ENCODE data around the gene FN1. TPM values are rescaled to one million over a fixed set of nuclear protein-coding genes. Genes with fewer than 3 reads are reported as not detected.

FN1 gene
- total RNA-seq, 2 experiments from 2014 or later, result 0.44 to 0.60 TPM

DNA sequence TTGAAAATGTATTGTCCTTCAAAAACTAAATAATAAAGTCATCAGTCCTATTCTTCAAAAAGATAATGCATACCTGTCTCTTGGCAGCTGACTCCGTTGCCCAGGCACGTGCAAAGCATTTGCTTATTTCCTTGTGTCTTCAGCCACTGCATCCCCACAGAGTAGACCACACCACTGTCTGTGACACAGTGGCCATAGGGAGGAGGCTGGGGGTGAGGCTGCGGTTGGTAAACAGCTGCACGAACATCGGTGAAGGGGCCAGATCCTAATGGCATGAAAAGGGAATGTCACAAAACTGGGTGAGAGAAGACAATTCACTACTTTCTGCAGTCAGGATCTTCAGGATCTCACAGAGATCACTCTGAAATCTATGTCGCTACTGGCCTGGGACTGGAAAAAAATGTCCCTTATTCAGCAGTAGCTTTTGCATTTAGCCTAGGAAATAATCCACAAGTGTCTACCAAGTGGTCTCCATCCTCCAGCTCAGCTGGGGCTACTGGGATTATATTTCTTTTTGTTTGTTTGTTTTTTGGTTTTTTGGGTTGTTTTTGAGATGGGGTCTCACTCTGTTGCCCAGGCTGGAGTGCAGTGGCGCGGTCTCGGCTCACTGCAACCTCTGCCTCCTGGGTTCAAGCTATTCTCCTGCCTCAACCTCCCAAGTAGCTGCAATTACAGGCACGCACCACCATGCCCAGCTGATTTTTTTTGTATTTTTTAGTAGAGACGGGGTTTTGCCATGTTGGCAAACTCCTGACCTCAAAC is 10.7 kb downstream of the FN1 start:
- CTCF ChIA-PET, result no interaction called here
- Mint-ChIP-seq H3K27me3 (peaks cover 46% of the 10 kb centered on the region), H3K4me3 (no peak overlapping the region), H3K36me3 (ENCODE audit: low read depth) (no peaks in the 10 kb centered on the region), H3K9me3 (no peaks in the 10 kb centered on the region), H3K4me1 (no peaks in the 10 kb centered on the region), H3K27ac (no peak overlapping the region)
- POLR2A ChIA-PET, result no interaction called here
- no peak for DNase-seq

GRCh38 chr2:215423928-215424540 is 11.8 kb downstream of the FN1 start:
- no peak for DNase-seq
- Mint-ChIP-seq H3K4me1 (no peaks in the 10 kb centered on the region), H3K9me3 (no peaks in the 10 kb centered on the region), H3K36me3 (ENCODE audit: low read depth) (no peaks in the 10 kb centered on the region), H3K27ac (no peak overlapping the region), H3K4me3 (no peak overlapping the region), H3K27me3 (peaks cover 39% of the 10 kb centered on the region)
- POLR2A ChIA-PET, result no interaction called here
- CTCF ChIA-PET, result interaction anchor here (1.6 kb wide), 1 partner anchor 15 kb away, joined by 3 read pairs; no protein-coding TSS in a partner anchor

- CTCF ChIA-PET, result interaction anchor here (1.6 kb wide), 1 partner anchor 14 kb away, joined by 3 read pairs; no protein-coding TSS in a partner anchor
- H3K36me3 Mint-ChIP-seq (ENCODE audit: low read depth), result no peaks in the 10 kb centered on the region
Measured at GRCh38 chr2:215423234-215423633, 12.6 kb downstream of the FN1 start.

GRCh38 chr2:215422676-215423075 is 13.2 kb downstream of the FN1 start:
- H3K9me3 Mint-ChIP-seq, result no peaks in the 10 kb centered on the region
- CTCF ChIA-PET, result interaction anchor here (0.6 kb wide), 1 partner anchor 1469 kb away, joined by 6 read pairs; no protein-coding TSS in a partner anchor
- no peaks in the 10 kb centered on the region for H3K4me1 Mint-ChIP-seq
- peaks cover 41% of the 10 kb centered on the region for H3K27me3 Mint-ChIP-seq
- no peak for DNase-seq
- POLR2A ChIA-PET, result no interaction called here
- H3K27ac Mint-ChIP-seq, result no peak overlapping the region
- H3K36me3 Mint-ChIP-seq (ENCODE audit: low read depth), result no peaks in the 10 kb centered on the region
- no peak overlapping the region for H3K4me3 Mint-ChIP-seq

More at GRCh38 chr2:215423234-215423633, 12.6 kb downstream of the FN1 start:
- no peak overlapping the region for H3K4me3 Mint-ChIP-seq
- POLR2A ChIA-PET, result no interaction called here
- H3K27ac Mint-ChIP-seq, result no peak overlapping the region
- H3K4me1 Mint-ChIP-seq, result no peaks in the 10 kb centered on the region
- H3K9me3 Mint-ChIP-seq, result no peaks in the 10 kb centered on the region
- peaks cover 41% of the 10 kb centered on the region for H3K27me3 Mint-ChIP-seq
- DNase-seq, result no peak

- ChIA-PET CTCF (no interaction called here), POLR2A (no interaction called here)
- Mint-ChIP-seq H3K36me3 (ENCODE audit: low read depth) (no peaks in the 10 kb centered on the region), H3K27ac (no peak overlapping the region), H3K4me1 (no peaks in the 10 kb centered on the region), H3K9me3 (no peaks in the 10 kb centered on the region), H3K4me3 (no peak overlapping the region), H3K27me3 (peaks cover 44% of the 10 kb centered on the region)
- DNase-seq, result no peak
Measured at GRCh38 chr2:215421859-215422461, 13.9 kb downstream of the FN1 start.

- Mint-ChIP-seq H3K9me3 (no peaks in the 10 kb centered on the region), H3K36me3 (ENCODE audit: low read depth) (no peaks in the 10 kb centered on the region), H3K4me3 (no peak overlapping the region), H3K4me1 (no peaks in the 10 kb centered on the region), H3K27ac (no peak overlapping the region), H3K27me3 (peaks cover 52% of the 10 kb centered on the region)
- ChIA-PET CTCF (interaction anchor here (0.6 to 0.7 kb wide), 2 partner anchors 39 to 819 kb away, joined by 3 read pairs; no protein-coding TSS in a partner anchor), POLR2A (no interaction called here)
- DNase-seq, result no peak
Measured at GRCh38 chr2:215420471-215420935, 15.4 kb downstream of the FN1 start.

- H3K4me1 Mint-ChIP-seq, result no peaks in the 10 kb centered on the region
- H3K27ac Mint-ChIP-seq, result no peak overlapping the region
- no peaks in the 10 kb centered on the region for H3K9me3 Mint-ChIP-seq
Measured at GRCh38 chr2:215419769-215420470, 15.9 kb downstream of the FN1 start.

DNA sequence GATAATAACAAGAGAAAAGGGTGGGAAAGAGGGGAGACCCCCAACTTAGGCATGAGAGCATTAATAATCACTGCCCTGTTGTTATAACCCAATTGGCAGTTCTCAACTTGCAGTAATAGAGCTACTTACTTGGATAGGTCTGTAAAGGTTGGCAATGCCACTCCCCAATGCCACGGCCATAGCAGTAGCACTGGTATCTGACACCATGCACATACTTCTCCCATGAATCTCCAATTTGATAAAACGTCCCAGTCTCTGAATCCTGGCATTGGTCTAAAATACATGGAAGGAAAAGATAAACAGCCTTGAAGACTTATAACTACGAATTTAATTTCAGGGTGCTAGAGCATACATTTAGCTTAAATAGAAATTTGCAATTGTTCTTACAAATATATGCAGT is 16.8 kb downstream of the FN1 start:
- DNase-seq, result no peak
- Mint-ChIP-seq H3K4me1 (no peaks in the 10 kb centered on the region), H3K36me3 (ENCODE audit: low read depth) (no peaks in the 10 kb centered on the region), H3K27me3 (peaks cover 57% of the 10 kb centered on the region), H3K27ac (no peak overlapping the region), H3K4me3 (no peak overlapping the region), H3K9me3 (no peaks in the 10 kb centered on the region)
- POLR2A ChIA-PET, result no interaction called here
- CTCF ChIA-PET, result no interaction called here

More at GRCh38 chr2:215419769-215420470, 15.9 kb downstream of the FN1 start:
- Mint-ChIP-seq H3K27me3 (peaks cover 52% of the 10 kb centered on the region), H3K4me3 (no peak overlapping the region), H3K36me3 (ENCODE audit: low read depth) (no peaks in the 10 kb centered on the region)
- ChIA-PET POLR2A (no interaction called here), CTCF (interaction anchor here (0.6 to 0.7 kb wide), 2 partner anchors 39 to 819 kb away, joined by 3 read pairs; no protein-coding TSS in a partner anchor)
- DNase-seq, result no peak

DNA sequence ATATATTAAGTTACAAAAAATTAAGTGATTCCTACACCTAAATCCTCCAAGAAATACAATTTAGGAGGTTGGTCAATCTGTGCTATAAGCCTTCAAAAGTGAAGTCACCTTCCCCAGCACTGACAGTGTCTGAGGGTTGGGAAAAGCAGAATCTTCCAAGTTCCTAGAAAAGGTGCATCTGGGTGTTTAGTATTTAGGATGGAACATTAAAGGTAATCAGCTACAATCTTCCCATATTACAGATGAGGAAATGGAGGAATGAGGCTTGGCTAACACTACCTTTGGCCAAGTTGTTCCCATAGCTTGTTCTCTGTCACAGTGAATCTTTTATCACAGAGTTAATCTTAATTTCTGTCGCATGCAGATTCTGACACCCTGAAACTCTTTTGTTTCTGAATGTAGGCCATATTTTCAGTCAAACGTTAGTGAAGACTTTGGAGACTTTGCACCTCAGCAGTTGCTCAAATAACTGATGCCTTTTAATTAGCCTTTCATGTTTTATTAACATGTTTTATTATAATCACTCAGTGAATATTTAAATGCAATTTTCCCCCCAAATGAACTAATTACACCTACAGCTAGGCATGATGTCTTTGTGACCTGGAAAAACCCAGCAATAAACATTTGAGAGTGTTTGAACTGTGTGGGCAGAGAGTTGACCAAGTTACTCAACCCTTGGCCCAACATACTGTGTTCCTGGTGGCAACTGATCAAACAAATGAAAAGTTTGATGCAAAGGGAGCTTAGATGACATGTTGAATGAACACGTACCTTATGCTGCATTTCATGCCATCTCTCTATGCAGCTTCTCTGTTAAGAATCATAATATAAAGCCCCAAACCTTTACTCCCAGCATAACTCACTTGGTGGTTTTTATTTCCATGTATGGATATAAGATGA is 17.6 kb downstream of the FN1 start:
- Mint-ChIP-seq H3K36me3 (ENCODE audit: low read depth) (no peaks in the 10 kb centered on the region), H3K27me3 (peaks cover 55% of the 10 kb centered on the region), H3K27ac (no peak overlapping the region), H3K9me3 (no peaks in the 10 kb centered on the region), H3K4me1 (no peaks in the 10 kb centered on the region), H3K4me3 (no peak overlapping the region)
- ChIA-PET CTCF (no interaction called here), POLR2A (no interaction called here)
- no peak for DNase-seq

DNA sequence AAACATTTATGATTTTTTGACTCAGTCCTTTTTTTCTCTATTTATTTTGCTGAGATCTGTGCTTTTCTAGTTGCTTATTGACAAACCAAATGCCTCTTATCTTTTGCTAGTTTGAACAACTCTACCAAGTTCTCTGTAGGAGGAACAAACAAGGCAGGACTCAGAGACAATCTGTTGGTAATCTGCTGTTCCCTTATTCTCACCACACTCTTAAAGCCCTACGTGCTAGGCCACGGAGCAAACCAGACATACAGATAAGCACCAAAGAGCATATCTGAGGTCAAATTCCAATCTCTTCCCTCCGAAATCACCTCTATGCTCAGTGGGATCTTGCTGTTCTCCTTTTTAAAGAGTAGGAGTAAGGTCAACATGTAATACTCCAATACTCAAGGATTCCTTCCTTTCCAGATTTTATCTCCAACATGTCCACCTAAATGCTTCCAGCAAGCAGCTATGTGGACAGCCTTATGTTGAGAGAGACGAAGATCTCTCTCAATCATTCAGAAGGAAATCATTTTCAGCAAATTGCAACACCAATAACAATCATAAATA is 18.4 kb downstream of the FN1 start:
- H3K36me3 Mint-ChIP-seq (ENCODE audit: low read depth), result no peaks in the 10 kb centered on the region
- peaks cover 55% of the 10 kb centered on the region for H3K27me3 Mint-ChIP-seq
- DNase-seq, result no peak
- H3K4me3 Mint-ChIP-seq, result no peak overlapping the region
- H3K27ac Mint-ChIP-seq, result no peak overlapping the region
- ChIA-PET POLR2A (no interaction called here), CTCF (no interaction called here)
- H3K4me1 Mint-ChIP-seq, result no peaks in the 10 kb centered on the region
- H3K9me3 Mint-ChIP-seq, result no peaks in the 10 kb centered on the region

DNA sequence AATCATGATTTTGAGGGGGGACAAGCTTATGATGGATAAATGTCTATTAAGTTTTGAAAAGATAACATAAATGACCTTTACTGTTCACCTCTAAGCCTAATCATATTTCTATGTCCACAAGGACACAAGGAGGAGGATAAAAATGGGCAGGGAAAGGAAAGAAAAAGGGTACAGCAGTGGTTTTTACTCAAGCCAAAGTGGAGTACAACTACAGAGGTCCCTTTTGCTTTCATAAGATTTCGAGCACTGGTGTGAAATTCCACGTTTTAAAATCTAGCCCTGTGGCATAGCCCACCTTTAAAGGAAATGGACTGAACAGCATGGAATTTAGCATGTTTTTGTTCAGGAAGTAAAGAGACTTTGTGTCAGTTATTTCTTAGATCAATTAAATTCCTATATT is 19.2 kb downstream of the FN1 start:
- DNase-seq, result no peak
- Mint-ChIP-seq H3K27ac (no peak overlapping the region), H3K9me3 (no peaks in the 10 kb centered on the region), H3K27me3 (peaks cover 49% of the 10 kb centered on the region), H3K36me3 (ENCODE audit: low read depth) (no peaks in the 10 kb centered on the region), H3K4me3 (no peak overlapping the region), H3K4me1 (no peaks in the 10 kb centered on the region)
- CTCF ChIA-PET, result no interaction called here
- POLR2A ChIA-PET, result no interaction called here
